Stimulated activated CD4-positive, alpha-beta T cell treated with anti-CD3 and anti-CD28 coated beads, Interleukin-4, amount 100 ng/mL, for 48 hours (primary cell): ENCODE results near the gene MRPS9.

Experiments used
- DNase-seq, 2 donors: peaks; one replicate each; pipeline ENCODE4 v3.0.0-alpha.2; 2020; ENCODE audit warnings: low read depth in 2 of 2

MRPS9 gene

GRCh38 chr2:105037572-105038382, at the start of gene MRPS9:
TSS of gene MRPS9 (plus strand) at chr2:105038069. CDS start at chr2:105038093, 24 bp downstream.
- peak; percentile 96 to 98 for DNase-seq

- DNase-seq = no peak
Measured at GRCh38 chr2:105005181-105005951, 32.5 kb upstream of the MRPS9 start.

GRCh38 chr2:105007367-105007766, 30.5 kb upstream of the MRPS9 start:
- DNase-seq = no peak

- no peak for DNase-seq
Measured at GRCh38 chr2:105032476-105032875, 5.4 kb upstream of the MRPS9 start.

GRCh38 chr2:105034170-105034569, 3.7 kb upstream of the MRPS9 start:
- DNase-seq = no peak

GRCh38 chr2:105038383-105039061, 653 bp downstream of the MRPS9 start:
- DNase-seq = peak in 1 of 2 donors; percentile 1

GRCh38 chr2:105039559-105039958, 1.7 kb downstream of the MRPS9 start:
- no peak for DNase-seq

GRCh38 chr2:105042189-105042588, 4.3 kb downstream of the MRPS9 start:
- DNase-seq = no peak

GRCh38 chr2:105052773-105053172, 14.9 kb downstream of the MRPS9 start:
- DNase-seq = no peak

GRCh38 chr2:105055613-105056012, 17.7 kb downstream of the MRPS9 start:
- DNase-seq = no peak

GRCh38 chr2:105056245-105056644, 18.4 kb downstream of the MRPS9 start:
- DNase-seq = no peak

- DNase-seq = no peak
Measured at GRCh38 chr2:105057005-105057404, 19.1 kb downstream of the MRPS9 start.

GRCh38 chr2:105061560-105061959, 23.7 kb downstream of the MRPS9 start:
- DNase-seq = no peak

- no peak for DNase-seq
Measured at GRCh38 chr2:105062158-105062557, 24.3 kb downstream of the MRPS9 start.

GRCh38 chr2:105068387-105068786, 30.5 kb downstream of the MRPS9 start:
- no peak for DNase-seq

GRCh38 chr2:105068875-105069274, 31.0 kb downstream of the MRPS9 start:
- no peak for DNase-seq

GRCh38 chr2:105070010-105070865, 32.4 kb downstream of the MRPS9 start:
- no peak for DNase-seq

GRCh38 chr2:105071379-105071778, 33.5 kb downstream of the MRPS9 start:
- no peak for DNase-seq

- DNase-seq = peak in 1 of 2 donors; percentile 4
Measured at GRCh38 chr2:105072039-105072438, 34.2 kb downstream of the MRPS9 start.

- no peak for DNase-seq
Measured at GRCh38 chr2:105073591-105073990, 35.7 kb downstream of the MRPS9 start.

- no peak for DNase-seq
Measured at GRCh38 chr2:105076121-105076520, 38.3 kb downstream of the MRPS9 start.
